HG03565 (cell line): ENCODE results near the gene AK1.

Experiments
- ATAC-seq: cut with Tn5 transposase; IDR thresholded peaks from one replicate; pipeline ENCODE4 v1.9.1; 2021; ENCODE audit warnings: mild to moderate bottlenecking, moderate library complexity; ENCODE audit not compliant: unreplicated experiment

AK1 gene

DNA sequence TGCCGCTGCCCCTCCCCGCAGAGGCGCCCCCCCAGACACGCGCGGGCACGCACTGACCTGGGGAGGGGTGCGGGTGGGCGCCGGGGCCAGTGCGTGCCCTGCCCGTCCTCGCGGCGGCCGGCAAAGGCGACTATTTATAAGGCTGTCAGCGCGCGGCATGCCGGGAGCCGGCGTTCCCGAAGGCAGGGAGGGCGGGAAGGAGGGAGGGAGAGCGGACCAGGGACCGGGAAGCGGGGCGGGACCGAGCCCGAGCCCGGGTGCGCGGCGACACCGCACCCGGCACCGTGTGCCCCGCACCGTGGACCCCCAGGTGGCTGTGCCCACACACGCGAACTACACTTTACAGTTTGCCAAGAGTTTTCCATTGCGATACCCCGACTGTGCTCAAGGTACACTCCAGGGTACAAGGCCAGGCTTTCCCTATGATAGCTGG lies at the start of gene AK1:
AK1 (minus strand) TSS at position 110 of the 433 bp plus-strand sequence. CDS start 3,058 bp downstream, outside the sequence.
- no peak for ATAC-seq

DNA sequence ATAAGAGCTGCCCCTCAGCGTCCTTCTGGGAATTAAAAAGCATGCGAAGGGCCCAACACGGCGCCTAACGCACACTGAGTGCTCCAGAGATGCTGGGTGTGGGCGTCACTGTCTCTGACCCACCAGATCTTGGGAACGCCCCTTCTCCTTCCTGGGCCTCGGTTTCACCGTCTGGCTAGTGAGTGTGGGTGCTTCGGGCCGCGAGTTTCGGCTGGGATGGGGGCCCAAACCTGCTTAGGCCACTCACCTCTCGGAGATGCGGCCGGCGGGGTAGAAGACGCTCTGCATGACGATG lies 49.4 kb upstream of the AK1 start:
- ATAC-seq = no peak

DNA sequence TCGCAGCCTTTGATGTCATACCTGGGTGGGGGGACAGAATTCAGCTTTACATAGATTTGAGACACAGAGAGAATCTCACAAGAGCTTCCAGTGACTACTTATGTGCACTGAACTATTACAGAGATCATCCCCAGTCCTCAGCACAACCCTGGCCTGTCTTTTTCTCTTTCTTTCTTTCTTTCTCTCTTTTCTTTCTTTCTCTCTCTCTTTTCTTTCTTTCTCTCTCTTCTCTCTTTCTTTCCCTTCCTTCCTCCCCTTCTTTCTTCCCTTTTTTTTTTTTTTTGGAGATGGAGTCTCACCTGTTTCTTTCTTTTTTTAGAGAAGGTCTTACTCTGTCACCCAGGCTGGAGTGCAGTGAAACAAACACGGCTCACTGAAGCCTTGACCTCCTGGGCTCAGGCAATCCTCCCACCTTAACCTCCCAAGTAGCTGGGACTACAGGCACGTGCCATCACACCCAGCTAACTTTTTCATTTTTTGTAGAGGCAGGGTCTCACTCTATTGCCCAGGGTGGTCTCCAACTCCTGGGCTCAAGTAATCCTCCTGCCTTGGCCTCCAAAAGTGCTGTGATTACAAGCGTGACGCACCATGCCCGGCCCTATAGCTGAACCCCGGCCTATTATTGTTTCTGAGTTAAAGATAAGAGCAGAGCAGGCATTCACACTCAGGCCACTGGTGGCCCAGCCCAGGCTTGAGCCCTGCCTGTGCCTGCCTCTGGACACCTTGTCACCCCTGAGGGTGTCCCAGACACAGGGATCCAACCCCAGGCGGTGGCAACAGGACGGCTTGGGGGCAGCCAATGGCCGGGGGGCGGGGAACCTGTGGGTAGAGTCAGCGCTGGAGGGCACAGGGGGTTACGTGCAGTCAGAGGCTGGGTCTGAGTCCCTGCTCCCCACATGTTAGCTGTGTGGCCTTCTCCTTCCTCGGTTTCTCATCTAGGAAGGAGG lies 48.8 kb upstream of the AK1 start:
- ATAC-seq = no peak

DNA sequence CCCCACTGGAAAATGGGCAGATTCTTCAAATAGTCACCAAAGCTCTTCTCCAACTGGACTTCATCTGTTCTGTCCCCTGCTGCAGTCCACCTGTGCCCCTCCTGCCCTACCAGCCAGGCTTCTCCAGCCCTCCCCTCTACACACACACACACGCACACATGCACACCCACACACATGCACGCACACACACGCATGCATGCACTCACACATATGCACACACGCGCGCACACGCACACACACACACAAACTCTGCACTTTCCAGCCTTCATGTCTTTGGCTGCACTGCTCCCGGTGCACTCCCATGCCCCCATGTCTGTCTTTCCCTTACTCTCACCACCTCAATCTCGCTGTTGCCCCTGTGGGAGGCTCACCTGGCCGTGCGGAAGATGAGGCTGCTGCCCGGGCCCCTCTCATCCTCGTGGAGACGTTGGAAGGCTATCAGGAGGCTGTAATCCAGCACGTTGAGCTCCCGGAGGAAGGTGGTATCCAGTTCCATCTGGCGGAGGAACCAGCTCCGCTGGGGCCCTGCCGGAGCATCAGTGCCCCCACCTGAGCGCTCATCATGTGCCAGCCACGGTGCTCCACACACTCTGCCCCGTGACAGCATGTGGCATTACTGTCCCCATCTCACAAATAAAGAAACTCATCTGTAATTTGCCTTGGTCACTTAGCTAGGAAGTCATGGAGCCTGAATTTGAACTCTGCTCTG lies 47.4 kb upstream of the AK1 start:
- ATAC-seq = no peak

DNA sequence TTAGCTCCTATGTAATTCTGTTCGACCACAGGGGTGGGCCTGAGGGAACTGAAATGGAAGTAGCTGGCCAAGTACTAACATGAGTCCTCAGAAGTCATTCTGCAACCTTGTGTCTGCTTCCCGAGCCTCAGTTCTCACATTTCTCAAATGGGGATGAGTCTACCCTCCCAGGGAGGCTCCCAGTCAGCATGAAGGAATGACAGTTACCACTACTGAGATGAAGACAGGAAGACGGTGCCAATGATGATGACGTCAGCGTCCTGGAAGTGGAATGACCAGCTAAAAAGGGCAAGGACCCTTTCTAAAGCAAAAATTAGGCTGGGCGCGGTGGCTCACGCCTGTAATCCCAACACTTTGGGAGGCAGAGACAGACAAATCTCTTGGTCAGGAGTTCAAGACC lies 46.3 kb upstream of the AK1 start:
- no peak for ATAC-seq

GRCh38 chr9:127923046-127923445 lies 45.6 kb upstream of the AK1 start:
- ATAC-seq = no peak

DNA sequence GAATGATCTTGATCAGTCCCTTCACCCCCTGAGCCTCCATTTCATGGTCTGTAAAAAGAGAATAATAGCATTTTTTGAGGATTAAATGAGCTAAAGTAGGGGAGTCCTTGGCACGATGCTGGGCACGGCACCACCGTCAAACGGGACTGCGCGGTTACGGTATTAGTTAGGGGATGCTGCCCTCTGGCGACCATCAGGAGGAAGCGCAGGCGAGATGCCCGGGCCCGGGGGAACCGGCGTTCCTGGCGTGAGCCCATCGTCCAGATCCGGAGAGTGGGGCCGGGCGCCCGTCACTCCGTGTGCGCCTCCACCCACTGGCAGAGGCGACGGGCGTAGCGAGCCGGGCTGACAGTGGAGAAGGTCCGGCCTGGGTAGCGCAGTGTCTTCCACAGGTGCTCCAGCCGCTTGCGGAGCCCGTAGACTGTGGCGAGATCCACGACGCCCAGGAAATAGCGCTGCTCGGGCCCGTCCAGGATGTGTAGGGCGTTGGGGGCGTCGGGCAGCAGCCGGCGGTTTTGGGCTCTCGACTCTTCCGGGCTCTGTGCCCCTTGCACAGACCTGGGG lies 44.2 kb upstream of the AK1 start:
- no peak for ATAC-seq

DNA sequence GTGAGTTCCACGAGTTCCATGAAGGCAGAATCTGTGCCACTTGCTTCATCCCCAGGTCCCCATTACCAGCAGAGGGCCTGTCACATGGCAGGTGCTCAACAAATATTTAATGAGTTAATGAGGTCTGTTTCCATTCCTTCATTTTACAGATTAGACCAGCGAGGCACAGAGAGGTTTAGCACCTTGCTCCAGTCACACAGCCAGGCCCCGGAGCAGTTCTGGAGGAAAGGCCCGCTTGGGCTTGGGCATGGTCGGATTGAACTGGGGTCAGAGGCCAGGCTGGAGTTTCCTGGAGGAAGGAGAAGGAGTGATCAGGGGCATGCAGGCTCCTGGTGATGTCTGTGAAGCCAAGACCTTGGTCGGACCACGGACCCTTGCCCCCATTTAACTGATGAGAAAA lies 43.3 kb upstream of the AK1 start:
- ATAC-seq = no peak

DNA sequence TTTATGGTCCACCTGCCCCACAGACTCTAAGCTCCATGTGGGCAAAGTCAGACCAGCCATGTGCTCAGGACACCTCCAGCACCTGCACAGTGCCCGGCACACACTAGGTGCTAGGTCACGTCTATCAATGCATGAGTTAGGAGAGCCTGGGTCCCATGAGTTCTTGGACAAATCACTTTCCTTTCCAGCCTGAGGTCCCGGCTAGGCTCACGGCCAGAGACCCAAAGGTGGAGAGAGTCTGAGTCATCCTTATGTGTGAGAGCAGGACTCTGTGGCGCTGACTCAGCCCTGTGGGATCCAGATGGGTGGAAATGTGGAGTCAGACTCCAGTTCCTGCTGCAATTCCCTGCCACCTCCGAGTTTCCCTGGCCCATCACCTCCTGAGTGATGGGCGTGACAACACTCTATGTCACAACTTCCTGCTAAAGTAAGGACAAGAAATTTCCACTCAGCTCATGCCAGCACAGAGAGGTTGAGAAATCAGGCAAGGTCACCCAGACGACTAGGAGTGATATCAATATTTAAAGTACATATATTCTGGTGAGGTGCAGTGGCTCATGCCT lies 41.9 kb upstream of the AK1 start:
- ATAC-seq = no peak

GRCh38 chr9:127918183-127919107 lies 41.0 kb upstream of the AK1 start:
- ATAC-seq = no peak

DNA sequence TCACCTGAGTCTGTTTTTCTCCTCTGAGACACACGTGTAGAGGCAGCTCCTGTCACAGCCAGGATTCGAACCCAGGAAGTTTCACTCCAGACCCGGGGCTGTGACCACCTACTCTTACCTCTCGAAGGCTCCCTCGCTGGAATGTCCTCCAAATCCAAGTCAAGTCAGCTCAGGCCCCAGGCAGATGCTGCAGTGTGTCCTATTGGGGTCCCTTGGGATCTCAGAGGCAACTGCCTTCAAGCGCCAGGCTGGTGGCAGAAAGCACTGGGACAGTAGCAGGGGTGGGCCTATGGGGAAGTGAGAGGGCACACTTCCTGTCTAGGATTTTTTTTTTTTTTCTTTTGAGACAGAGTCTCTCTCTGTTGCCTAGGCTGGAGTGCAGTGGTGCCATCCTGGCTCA lies 40.1 kb upstream of the AK1 start:
- no peak for ATAC-seq

DNA sequence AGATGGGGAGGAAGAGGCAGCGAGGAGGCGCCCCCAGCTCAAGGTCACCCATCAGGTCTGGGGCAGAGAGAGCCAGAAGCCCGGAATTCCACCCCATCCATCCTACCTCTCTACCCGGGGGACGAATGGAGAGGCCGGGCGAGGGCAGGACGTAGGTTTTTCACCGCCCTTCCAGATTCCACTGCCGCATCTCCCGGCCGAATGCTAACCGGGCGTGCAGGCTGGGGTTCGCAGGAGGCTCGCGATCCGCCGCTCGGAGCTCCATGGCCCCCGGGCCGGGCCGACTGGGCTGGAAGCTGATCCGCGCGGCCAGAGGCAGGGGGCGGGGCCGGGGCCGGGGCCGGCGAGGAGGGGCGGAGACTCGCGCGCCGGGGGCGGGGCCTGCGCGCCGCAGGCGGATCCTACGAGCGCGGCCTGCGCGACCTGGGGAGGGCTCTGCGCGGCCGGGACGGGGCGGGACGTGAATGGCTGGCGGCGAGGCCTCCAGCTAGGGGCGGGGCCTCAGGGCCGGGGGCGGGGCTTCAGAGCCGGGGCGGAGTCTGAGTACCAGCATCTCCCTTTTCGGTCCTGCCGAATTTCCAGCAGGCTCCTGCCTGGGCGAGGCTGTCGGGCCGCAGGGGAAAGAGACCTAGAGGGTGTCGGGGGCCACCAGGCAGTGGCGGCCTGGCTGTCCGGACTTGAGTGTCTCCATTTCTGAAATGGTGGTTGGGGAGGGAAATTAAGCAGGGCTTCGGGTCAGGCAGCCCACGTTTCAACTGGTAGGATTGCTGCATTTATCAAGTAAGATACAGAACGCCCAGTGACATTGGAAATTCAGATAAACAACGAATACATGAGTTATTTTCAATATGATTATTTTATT lies 39.5 kb upstream of the AK1 start, which contains the start of gene ST6GALNAC4:
ST6GALNAC4 (minus strand) TSS at position 322 of the 862 bp plus-strand sequence. CDS start 622 bp downstream, outside the sequence.
- ATAC-seq = peak; percentile 53

DNA sequence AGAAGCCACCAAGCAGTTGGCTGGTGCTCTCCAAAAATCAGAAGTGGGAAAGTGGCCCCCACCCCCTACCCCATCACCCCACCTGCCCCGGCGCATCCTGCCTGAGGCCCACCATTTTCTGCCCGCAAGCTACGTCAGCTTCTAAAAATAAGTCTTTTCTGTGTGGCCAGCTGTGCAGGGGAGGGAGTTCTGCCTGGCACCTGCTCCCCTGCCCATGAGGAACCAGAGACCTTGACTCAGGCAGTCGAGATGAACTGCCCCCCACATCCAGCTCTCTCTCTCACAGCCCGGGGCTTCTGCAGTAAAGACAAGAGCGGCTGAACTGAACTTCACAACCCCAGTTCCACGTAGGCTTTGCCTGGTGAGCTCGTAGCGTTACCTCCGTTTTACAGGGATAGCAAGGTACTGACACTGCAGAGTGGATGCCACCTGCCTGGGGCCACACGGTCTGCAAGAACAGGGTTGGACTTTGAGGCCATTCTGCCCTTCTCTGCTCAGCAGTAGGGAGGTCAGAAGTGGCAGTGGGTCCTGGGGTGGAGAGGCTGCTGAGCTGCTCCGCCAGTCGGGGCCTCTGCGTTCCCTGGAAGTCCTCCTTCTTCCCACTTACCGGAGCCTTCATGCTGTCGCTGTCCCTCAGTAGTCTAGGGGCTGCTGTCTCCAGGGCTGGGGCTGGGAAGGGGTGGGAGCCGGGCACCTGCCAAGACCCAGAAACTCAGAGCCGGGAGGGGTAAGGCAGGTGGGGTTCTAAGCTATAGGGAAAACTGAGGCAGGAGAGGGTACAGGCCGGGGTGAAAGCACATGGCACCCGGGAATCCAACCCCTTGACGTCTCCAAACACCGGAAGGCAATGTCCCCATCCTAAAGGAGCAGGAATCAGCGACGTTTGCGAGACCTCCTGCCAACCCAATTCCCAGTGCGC lies 38.6 kb upstream of the AK1 start:
- no peak for ATAC-seq

DNA sequence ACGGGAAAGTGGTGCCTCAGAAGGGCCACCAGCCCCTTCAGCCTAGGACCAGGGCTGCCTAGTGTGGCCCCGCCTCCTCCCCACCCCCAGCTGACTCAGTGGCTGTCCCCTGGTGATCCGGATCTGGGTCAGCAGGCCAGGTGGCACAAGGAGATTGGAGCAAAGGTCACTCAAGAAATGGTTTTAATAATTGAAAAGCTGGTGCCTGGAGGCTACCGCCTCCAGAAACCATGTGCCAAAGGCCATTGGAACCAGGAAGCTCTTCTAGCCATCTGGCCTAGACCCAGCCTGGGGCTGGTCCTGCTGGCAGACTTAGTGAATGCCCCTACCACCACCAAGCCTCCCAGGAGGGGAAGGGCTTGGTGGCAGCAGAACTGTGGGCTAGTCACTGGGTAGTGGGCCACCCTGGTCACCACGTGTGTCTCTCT lies 37.9 kb upstream of the AK1 start:
- no peak for ATAC-seq

GRCh38 chr9:127913682-127914081 lies 36.2 kb upstream of the AK1 start:
- no peak for ATAC-seq

DNA sequence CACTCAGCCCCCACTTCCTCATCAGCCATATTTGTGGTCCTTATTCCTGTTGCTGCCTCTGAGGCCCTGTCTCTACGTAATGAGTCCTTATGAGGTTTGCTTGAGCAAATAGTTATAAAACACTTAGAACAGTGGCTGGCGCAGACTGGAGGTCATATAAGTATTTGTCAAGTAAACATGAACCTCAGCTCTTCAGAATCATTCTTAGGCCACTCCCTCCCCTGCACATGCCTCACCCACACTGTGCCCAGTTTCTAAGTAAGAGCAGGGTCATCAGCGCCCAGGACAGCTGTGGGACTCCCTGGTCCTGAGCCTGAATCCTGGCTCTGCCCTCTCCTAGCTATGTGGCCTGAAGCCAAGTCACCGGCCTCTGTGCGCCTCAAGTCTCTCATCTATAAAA lies 35.4 kb upstream of the AK1 start:
- no peak for ATAC-seq

DNA sequence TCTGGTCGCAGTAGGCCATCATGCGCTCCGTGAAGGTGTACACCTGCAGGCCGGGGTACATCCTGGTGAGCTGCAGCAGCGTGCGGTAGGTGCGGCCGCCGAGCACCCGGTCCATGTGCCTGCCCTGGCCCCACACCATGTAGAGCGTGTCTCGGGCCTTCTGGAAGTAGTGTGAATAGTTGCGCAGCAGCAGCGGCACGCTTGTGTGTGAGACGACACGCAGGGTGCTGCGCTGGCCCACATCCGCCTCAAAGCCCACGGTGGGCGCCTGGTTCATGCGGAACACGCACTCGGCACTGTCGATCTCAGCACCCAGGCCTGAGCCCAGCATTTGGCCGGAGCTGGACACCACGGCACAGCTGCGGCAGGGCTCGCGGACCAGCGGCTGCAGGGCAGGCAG lies 34.8 kb upstream of the AK1 start:
- no peak for ATAC-seq

DNA sequence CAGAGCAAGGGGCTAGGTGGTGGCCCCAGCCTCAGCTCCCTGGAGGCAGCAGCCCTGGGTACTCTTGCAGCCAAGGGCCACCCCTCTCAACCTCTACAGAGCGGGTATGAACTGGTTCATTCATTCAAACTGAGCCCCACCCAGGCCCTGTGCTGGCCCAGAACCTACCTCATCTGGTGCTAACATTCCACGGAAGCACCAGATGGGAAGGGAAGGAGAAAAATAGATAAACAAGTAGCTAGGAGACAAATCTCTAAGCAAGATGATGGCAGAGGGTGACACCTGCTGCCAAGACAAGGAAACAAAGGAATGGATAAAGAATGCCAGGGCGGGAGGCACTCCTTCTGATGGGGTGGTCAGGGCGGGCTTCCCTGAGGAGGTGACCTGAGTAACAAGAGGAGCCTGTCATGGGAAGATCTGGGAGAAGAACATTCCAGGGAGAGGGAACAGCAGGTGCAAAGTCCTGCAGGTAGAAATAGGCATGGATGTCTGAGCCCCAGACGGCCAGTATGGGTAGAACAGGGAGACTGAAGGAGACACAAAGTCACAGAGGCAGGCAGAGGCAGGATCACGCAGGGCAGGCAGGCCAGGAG lies 33.2 kb upstream of the AK1 start:
- ATAC-seq = no peak
